Adrenal gland (tissue), 12 donors: ENCODE data around the gene ARL4D. TPM values are rescaled to one million over a fixed set of nuclear protein-coding genes. Genes with fewer than 3 reads are reported as not detected.
A peak's percentile ranks its signal among the peaks of the same experiment; 100 is the strongest.
"Not testable (repeated sequence)": the region's sequence is repeated elsewhere in the genome, so short reads cannot be mapped to it uniquely, and the experiment has no call there.

ENCODE experiments used
- DNase-seq, 7 donors: peaks; one replicate each; pipeline ENCODE4 v3.0.0-alpha.2; 2019 to 2020
- H3K27ac ChIP-seq, 5 donors: fragments of 200-600 bp; sonication (generic) in 4 of 5; 1 replicate in 3 of 5; 2 replicates in 2 of 5; pipeline versions ENCODE4 v1.5.1 to v1.8.0; 2016 to 2020; ENCODE audit warnings: mild to moderate bottlenecking in 1 of 5
- H3K27me3 ChIP-seq: fragments of 200-600 bp; 2 replicates; pipeline ENCODE4 v1.8.0; 2021
- H3K36me3 ChIP-seq, 2 donors: fragments of 200-600 bp; replicated peaks in 1 of 2; 1 replicate in 1 of 2; 2 replicates in 1 of 2; pipeline versions ENCODE4 v1.5.1 to v1.8.0; 2018 to 2022
- H3K4me1 ChIP-seq, 2 donors: fragments of 200-600 bp; replicated peaks in 1 of 2; 1 replicate in 1 of 2; 2 replicates in 1 of 2; pipeline versions ENCODE4 v1.5.1 to v1.8.0; 2018 to 2021
- H3K4me3 ChIP-seq, 4 donors: fragments of 200-600 bp; sonication (generic) in 3 of 4; one replicate each; pipeline ENCODE4 v1.5.1; 2016 to 2018
- H3K9me3 ChIP-seq, 3 donors: fragments of 200-600 bp; sonication (generic) in 1 of 3; replicated peaks in 1 of 3; 1 replicate in 2 of 3; 2 replicates in 1 of 3; pipeline versions ENCODE4 v1.5.1 to v1.8.0; 2016 to 2021
- POLR2A ChIP-seq, 2 donors: fragments of 450-650 bp; IDR thresholded peaks; one replicate each; pipeline ENCODE4 v1.6.1; 2017; ENCODE audit warnings: antibody characterized with exemption in 2 of 2, mild to moderate bottlenecking in 2 of 2, moderate library complexity in 1 of 2
- WGBS, 4 donors: extraction: QIAGEN DNeasy Blood & Tissue Kit in 2 of 4; methylation state at CpG; one replicate each; pipeline versions ENCODE4 v1.1.5 to v1.1.7; 2013 to 2017; 5-methylcytosine and 5-hydroxymethylcytosine counted together
- intact Hi-C, 2 donors: fragments of 100-400 bp; cut with DNase I; formaldehyde crosslinking; loops; one replicate each; pipeline versions ENCODE4 v1.14.1 to v1.15.0; 2022 to 2023
- polyA plus RNA-seq, 3 donors: library from polyadenylated mRNA; stranded (reverse); fragments of 200-250 nt in 2 of 3; fragments of 350-450 nt in 1 of 3; fragmentation: Illumina TruSeq in 1 of 3; extraction: RNeasy Lipid Tissue Mini Kit (QIAGEN cat#74804) in 1 of 3; gene quantifications; one replicate each; pipeline ENCODE4 v1.2.3, GENCODE V29; 2013 to 2014
- total RNA-seq, 9 donors: library from RNA; depleted of rRNA in 4 of 9; stranded (reverse); fragments of >200 nt in 4 of 9; fragments of 120-200 nt in 1 of 9; fragmentation: NEBNext Ultra II Directional in 1 of 9; extraction: Animal tissue kit (Norgen Biotek cat#: 25700) in 1 of 9; gene quantifications; one replicate each; pipeline versions ENCODE4 v1.1.0 to v1.2.4, GENCODE V29; 2013 to 2023
- TF ChIP-seq, protein P1 (sequence below), 6 experiments: fragments of 450-650 bp in 4 of 6; fragments of 200-600 bp in 2 of 6; sonication (generic) in 1 of 6; IDR thresholded peaks; 1 replicate in 5 of 6; 2 replicates in 1 of 6; pipeline versions ENCODE4 v1.5.1 to v1.8.0; 2016 to 2021; ENCODE audit warnings: antibody characterized with exemption in 6 of 6, mild to moderate bottlenecking in 2 of 6, moderate library complexity in 1 of 6
- donor health status: healthy with polysubstance abuse.
- donor health status: Bipolar disorder and iron deficiency.
- donor health status: DM: yes; HTN: yes; CAD: no.
- donor health status: DM: no; HTN: no; CAD: no.
- donor health status: DM: no; HTN: no; CAD: no.
- donor health status: DM: yes; HTN: yes; CAD: no.

ARL4D gene
- total and polyA plus RNA-seq, 12 donors: 2.4 to 9.0 (median 5.7) TPM

DNA sequence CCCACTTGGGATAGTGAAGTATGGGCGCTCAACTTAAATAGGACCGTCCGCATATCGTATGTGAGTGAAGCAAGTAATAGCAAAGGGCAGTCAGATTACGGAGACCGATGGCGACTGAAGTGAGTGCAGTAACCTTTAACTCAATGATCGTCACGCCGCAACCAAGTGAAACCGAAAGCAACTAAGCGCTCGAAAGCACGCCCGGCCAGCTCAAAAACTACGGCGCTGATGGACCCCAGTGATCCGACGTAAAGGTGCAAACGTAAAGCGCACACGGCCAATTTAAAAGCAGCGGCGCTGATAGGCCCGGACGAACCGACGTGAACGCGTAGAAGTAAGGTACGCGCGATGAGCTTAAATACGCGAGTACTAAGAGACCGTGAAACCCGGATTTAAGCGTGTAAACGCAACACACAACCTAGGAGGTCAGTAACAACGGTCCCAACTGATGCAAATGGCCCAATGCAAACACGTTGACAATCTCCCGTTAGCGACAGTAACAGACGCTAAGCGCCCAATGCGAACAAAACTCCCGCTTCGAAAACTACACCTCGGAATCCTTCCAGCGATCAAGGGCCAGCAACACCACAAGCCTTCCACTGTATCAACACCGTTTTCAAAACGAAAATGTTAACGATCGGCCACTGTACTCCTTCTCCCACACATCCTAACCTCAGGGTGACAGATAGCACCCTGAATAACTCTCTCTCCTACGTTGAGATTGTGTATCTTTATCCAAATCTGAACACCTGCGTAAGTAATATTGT lies 37.9 kb upstream of the ARL4D start:
- peak; percentile 100 for TF ChIP-seq POLR2A (IDR thresholded peaks at IDR 0.05)
- TF ChIP-seq, protein P1, sequence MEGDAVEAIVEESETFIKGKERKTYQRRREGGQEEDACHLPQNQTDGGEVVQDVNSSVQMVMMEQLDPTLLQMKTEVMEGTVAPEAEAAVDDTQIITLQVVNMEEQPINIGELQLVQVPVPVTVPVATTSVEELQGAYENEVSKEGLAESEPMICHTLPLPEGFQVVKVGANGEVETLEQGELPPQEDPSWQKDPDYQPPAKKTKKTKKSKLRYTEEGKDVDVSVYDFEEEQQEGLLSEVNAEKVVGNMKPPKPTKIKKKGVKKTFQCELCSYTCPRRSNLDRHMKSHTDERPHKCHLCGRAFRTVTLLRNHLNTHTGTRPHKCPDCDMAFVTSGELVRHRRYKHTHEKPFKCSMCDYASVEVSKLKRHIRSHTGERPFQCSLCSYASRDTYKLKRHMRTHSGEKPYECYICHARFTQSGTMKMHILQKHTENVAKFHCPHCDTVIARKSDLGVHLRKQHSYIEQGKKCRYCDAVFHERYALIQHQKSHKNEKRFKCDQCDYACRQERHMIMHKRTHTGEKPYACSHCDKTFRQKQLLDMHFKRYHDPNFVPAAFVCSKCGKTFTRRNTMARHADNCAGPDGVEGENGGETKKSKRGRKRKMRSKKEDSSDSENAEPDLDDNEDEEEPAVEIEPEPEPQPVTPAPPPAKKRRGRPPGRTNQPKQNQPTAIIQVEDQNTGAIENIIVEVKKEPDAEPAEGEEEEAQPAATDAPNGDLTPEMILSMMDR (IDR thresholded peaks at IDR 0.05): peak in 2 of 6 experiments; percentile 2 to 11
- no peaks in the 10 kb centered on the region for H3K9me3 ChIP-seq
- WGBS, 4 donors: 0 to 1% (median 0%) methylated on average over 45 to 56 of the region's 56 CpGs
- DNase-seq: peak; percentile 64 to 99 (median 95)
- intact Hi-C loops: no loop called here
- peak overlapping the region in 3 of 4 donors; percentile 35 to 45 (median 43) for H3K4me3 ChIP-seq
- peaks cover 0 to 18% of the 10 kb centered on the region in 2 donors for H3K4me1 ChIP-seq
- no peaks in the 10 kb centered on the region for H3K27me3 ChIP-seq
- no peaks in the 10 kb centered on the region for H3K36me3 ChIP-seq
- peak overlapping the region; percentile 79 to 98 (median 93) for H3K27ac ChIP-seq

GRCh38 chr17:43363181-43363925 lies 35.4 kb upstream of the ARL4D start:
- peak in 2 of 7 donors; percentile 66 to 67 for DNase-seq
- intact Hi-C loops: no loop called here
- no peaks in the 10 kb centered on the region for H3K9me3 ChIP-seq
- H3K36me3 ChIP-seq: no peaks in the 10 kb centered on the region
- H3K4me1 ChIP-seq: peaks cover 0 to 18% of the 10 kb centered on the region in 2 donors
- no peak overlapping the region for H3K27ac ChIP-seq
- 93 to 96% (median 94%) methylated on average over 25 to 27 of the region's 27 CpGs for WGBS, 4 donors
- H3K4me3 ChIP-seq: no peak overlapping the region
- TF ChIP-seq POLR2A (IDR thresholded peaks at IDR 0.05): no peak
- H3K27me3 ChIP-seq: no peaks in the 10 kb centered on the region

DNA sequence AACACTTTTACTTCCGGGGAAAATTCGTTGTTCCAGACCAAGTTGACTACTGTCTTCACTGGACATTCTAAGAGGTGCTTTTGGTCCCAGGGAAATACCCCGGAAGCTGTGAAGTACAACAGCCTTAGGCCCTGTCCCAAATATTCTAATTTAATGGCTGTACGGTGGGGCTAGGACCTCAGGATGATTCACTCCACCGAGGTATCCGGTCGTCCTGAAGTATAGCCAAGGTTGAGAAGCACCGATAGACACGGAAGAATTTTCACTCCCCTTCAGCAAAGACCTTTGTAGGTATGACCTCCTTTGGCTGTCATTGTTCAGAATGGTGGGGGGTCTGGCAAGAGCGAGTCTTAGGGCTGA lies 34.9 kb upstream of the ARL4D start:
- 75 to 85% (median 82%) methylated on average over 10 of the region's 10 CpGs for WGBS, 4 donors
- intact Hi-C loops: no loop called here
- peak in 1 of 7 donors; percentile 49 for DNase-seq
- no peaks in the 10 kb centered on the region for H3K36me3 ChIP-seq
- H3K4me1 ChIP-seq: peaks cover 0 to 18% of the 10 kb centered on the region in 2 donors
- no peaks in the 10 kb centered on the region for H3K9me3 ChIP-seq
- H3K4me3 ChIP-seq: no peak overlapping the region
- no peak for TF ChIP-seq POLR2A (IDR thresholded peaks at IDR 0.05)
- TF ChIP-seq, protein P1 (IDR thresholded peaks at IDR 0.05): no peak
- no peak overlapping the region for H3K27ac ChIP-seq
- H3K27me3 ChIP-seq: no peaks in the 10 kb centered on the region

DNA sequence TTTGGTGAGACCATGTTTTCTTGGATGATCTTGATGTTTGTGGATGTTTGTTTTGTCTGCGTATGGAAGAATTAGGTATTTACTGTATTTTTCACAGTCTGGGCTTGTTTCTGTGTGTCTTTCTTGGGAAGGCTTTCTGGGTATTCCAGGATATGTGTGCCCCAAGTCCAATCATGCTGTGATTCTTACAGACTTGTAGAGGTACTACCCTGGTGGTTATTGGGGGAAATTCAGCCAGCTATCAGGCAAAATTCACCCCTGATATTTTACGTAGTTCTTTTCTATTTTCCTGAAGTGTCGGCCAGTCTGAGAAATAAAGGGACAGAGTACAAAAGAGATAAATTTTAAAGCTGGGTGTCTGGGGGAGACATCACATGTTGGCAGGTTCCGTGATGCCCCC lies 33.4 kb upstream of the ARL4D start:
- Histone ChIP-seq H3K9me3 (no peaks in the 10 kb centered on the region), H3K4me3 (no peak overlapping the region), H3K27ac (no peak overlapping the region), H3K36me3 (no peaks in the 10 kb centered on the region), H3K4me1 (peaks cover 6 to 18% of the 10 kb centered on the region in 2 donors), H3K27me3 (no peaks in the 10 kb centered on the region)
- DNase-seq: no peak
- WGBS, 4 donors: 87 to 92% (median 90%) methylated on average over 4 of the region's 4 CpGs
- intact Hi-C loops: no loop called here
- no peak for TF ChIP-seq POLR2A (IDR thresholded peaks at IDR 0.05)
- TF ChIP-seq, protein P1 (IDR thresholded peaks at IDR 0.05): peak in 1 of 6 experiments; percentile 15

DNA sequence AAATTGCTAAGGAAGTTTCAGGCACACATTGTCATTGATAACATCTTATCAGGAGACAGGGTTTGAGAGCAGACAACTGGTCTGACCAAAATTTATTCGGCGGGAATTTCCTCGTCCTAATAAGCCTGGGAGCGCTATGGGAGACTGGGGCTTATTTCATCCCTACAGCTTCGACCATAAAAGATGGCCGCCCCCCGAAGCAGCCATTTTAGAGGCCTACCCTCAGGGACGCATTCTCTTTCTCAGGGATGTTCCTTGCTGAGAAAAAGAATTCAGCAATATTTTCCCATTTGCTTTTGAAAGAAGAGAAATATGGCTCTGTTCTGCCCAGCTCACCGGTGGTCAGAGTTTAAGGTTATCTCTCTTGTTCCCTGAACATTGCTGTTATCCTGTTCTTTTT lies 32.9 kb upstream of the ARL4D start:
- intact Hi-C loops, DNase-seq, H3K36me3 ChIP-seq, H3K27ac ChIP-seq, H3K27me3 ChIP-seq, H3K4me3 ChIP-seq, H3K9me3 ChIP-seq: not testable (repeated sequence)
- 88 to 93% (median 90%) methylated on average over 9 of the region's 9 CpGs for WGBS, 4 donors
- H3K4me1 ChIP-seq: peaks cover 6 to 18% of the 10 kb centered on the region in 2 donors
